Neuron (in vitro differentiated cells): ENCODE measurements around the gene KAT2A.

Source experiments
- H2AFZ ChIP-seq: one replicate; pipeline ENCODE4 v1.6.1; 2013; ENCODE audit warnings: low read depth, mild to moderate bottlenecking, inconsistent platforms, low read length, moderate library complexity
- H3K27me3 ChIP-seq: one replicate; pipeline ENCODE4 v1.6.1; 2013; ENCODE audit warnings: low read length; ENCODE audit not compliant: insufficient read depth
- H3K36me3 ChIP-seq: one replicate; pipeline ENCODE4 v1.6.1; 2013; ENCODE audit warnings: low read length; ENCODE audit not compliant: insufficient read depth
- H3K4me1 ChIP-seq: one replicate; pipeline ENCODE4 v1.6.1; 2013; ENCODE audit warnings: low read length; ENCODE audit not compliant: insufficient read depth
- H3K4me3 ChIP-seq: 2 replicates; pipeline ENCODE4 v1.5.1; 2013; ENCODE audit warnings: mild to moderate bottlenecking, low read length, moderate library complexity
- H3K9me3 ChIP-seq: one replicate; pipeline ENCODE4 v1.6.1; 2013; ENCODE audit warnings: low read length

The KAT2A gene

DNA sequence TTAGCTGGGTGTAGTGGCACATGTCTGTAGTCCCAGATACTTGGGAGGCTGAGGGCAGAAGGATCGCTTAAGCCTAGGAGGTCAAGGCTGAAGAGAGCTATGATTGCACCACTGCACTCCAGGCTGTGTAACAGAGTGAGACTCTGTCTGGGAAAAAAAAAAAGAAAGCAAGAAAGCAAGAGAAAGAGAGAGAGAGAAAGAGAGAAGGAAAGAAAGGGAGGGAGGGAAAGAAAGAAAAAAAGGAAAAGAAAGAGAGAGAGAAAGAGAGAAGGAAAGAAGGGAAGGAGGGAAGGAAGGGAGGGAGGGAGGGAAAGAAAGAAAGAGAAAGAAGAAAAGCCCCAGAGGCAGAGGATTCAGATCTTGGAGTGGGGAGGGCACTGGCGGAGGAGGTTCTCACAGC lies 15.2 kb downstream of the KAT2A start:
- Histone ChIP-seq H3K27me3 (peaks cover 13% of the 10 kb centered on the region), H3K4me3 (no peak overlapping the region), H3K4me1 (no peaks in the 10 kb centered on the region)

DNA sequence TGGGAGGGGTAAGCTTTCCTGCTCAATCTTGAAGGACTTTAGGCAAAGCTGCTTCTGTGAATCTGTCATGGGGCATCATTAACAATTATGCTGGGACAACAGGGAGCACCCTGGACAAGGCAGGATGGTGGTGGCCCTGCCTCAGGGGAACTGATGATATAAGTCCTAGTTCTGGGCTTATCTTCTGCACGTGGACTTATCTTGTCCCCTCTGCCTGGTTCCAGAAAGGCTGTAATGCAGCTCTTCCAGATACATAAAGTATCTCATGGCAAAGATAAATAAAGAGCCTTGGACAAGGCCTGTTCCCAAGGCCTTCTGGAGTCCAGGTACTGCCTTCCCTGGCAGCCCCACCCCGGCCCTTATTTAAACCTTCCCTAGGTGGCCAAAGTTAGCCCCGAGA lies 16.9 kb downstream of the KAT2A start:
- H3K4me1 ChIP-seq, result no peaks in the 10 kb centered on the region
- H2AFZ ChIP-seq, result no peak overlapping the region
- H3K9me3 ChIP-seq, result no peaks in the 10 kb centered on the region
- no peak overlapping the region for H3K4me3 ChIP-seq
- no peaks in the 10 kb centered on the region for H3K36me3 ChIP-seq
- peaks cover 22% of the 10 kb centered on the region for H3K27me3 ChIP-seq

More for the DNA sequence above, 15.2 kb downstream of the KAT2A start:
- H3K9me3 ChIP-seq, result no peaks in the 10 kb centered on the region
- no peaks in the 10 kb centered on the region for H3K36me3 ChIP-seq
- no peak overlapping the region for H2AFZ ChIP-seq

DNA sequence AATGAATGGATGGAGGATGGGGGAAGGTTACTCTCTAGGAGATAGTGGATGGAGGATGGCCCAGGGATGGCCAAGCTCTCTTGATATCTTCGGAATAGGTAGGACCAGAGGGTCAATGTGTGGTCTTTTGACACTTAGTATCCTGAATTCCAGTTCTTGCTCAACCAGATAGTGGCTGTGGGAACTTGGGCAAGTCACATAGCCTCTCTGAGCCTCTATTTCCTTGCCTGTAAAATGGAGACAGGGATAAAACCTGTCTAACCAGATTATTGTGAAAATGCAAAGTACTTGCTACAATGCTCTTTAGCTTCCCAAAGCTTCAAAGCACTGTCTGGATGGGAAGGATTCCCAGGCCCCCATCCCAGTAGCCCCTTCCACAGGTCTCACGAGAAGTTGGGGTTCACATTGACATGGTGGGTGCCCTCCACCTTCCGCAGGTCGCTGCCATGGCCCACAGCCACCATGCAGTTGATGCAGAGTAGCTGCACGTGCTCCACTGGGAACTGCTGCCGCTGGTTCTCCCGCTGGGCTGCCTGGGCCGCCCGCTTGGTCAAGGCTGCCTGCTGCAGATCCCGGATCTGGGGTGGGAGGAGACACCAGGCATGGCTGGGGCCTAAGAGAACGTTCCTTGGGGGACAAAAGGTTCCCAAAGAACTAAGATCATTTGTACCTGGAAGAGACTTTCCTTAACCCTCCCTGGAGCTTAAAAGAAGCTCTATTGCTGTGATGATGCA lies 17.8 kb downstream of the KAT2A start:
- Histone ChIP-seq H3K4me1 (peaks cover 7% of the 10 kb centered on the region), H3K36me3 (no peaks in the 10 kb centered on the region), H2AFZ (no peak overlapping the region), H3K9me3 (no peaks in the 10 kb centered on the region), H3K27me3 (peaks cover 30% of the 10 kb centered on the region), H3K4me3 (no peak overlapping the region)

DNA sequence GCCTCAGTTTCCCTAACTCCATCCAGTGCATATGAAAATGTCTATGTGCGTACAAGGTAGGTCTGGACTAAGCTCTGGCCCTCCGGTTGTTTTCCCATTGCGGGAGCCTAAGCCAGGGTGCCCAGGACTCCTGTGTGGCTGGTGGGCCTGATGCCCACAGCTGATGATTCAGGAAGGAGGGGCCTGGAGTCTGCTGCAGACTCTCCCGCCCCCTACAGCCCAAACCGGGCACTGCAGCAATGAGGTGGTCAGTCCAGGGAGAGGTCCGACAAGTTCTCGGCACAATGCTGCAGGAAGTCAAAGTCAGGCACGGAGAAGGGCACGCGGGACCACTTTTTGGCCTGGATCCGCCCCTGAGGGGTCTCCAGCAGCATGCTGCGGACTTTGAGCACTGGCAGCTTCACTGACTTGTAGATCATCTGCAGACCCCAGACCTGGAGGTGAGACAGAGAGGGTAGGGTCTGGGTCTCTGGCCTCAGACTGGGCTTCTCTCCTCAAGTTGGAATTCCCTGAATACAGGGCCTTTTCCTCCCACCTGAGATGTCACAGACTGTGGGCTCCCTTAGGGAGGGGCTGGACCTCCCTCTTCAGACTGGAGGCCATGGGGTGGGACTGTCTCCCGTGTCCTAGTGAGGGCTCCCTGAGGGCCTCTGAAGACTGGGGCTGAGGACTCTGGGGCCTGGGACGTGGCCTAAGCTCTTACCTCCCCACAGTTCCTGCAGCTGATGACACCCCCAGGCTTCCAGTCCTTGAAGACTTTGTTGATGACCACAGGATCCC lies 19.5 kb downstream of the KAT2A start:
- Histone ChIP-seq H3K4me3 (no peak overlapping the region), H3K27me3 (peaks cover 45% of the 10 kb centered on the region), H3K4me1 (peaks cover 12% of the 10 kb centered on the region), H3K36me3 (no peaks in the 10 kb centered on the region), H3K9me3 (no peaks in the 10 kb centered on the region), H2AFZ (no peak overlapping the region)

DNA sequence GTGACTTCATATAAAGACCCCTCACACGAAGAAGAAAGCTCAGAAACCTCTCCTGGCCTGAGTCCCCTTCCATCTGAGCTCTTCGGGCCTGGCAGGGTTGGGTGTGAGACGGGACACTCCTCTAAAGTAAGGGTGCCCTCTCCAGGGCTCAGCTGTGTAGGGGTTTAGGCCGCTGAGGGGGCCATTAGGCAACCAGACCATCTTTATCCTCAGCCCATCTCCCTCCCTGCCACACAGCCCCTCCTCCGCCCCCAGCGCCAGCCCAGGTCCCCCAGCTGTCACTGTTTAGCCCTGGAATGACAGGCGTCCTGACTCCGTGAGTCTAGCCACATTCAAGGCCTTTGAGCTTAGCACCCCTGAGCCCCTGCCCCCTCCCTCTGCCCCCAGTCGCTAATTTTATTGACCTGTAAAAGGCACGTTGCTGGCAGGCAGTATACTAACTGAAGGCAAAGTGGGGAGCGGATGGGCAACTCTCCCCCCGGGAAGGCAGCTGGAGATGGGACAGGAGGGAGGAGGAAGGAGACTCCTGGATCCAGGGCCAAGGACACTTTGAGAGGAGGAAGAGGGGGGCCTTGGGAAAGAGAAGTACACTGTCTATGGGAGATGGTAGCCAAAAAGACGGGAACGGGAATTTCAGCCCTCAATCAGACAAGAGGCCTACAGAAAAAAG lies 22.3 kb downstream of the KAT2A start:
- Histone ChIP-seq H3K9me3 (no peaks in the 10 kb centered on the region), H3K4me3 (no peak overlapping the region), H2AFZ (no peak overlapping the region), H3K36me3 (no peaks in the 10 kb centered on the region), H3K27me3 (peaks cover 52% of the 10 kb centered on the region), H3K4me1 (peaks cover 24% of the 10 kb centered on the region)

DNA sequence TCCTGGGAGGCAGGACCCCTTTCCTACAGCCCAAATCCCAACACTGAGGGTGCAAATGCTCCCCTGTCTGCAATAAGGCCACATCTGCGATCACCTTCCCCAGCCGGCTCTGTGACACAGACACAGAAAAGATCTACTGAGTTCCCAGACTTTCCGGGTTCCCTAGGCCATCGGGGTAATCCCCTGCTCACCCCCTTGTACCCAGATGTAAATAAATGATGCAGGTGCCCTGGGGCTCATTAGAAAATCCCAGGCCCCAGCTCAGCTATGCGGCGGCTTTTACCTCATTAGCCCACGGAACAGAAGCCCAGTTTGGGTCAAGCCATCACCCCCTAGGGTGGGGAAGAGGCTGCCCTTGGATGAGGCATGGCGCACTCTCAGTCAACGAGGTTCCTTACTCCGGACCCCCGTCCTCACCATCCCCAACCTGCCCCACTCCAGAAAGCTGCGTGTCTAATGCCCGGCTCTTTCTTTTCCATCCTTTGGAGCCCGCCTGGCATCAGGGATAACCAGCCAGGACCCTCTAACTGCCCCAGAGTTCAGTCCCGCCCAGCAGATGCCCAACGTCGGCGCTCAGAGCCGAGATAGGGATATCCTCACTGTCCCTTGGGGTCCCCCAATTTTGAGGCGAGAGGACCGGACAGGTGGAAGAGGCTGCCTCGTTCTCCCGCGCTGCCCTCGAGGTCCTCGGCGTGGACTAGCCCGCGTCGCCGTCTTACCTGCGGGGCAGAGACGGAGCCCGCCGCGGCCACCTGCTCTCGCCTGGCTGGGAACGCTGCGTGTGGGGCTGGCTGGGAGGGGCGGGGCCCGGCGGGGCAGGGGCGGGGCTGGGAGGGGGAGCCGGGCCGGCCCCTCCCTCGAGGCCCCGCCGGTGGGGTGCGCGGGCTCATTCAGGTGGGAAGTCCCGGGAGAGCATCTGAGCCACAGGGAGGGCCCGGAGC lies 23.2 kb downstream of the KAT2A start, which contains the start of gene ZNF385C:
Gene ZNF385C, minus strand, starts transcription at position 783 of the 941 bp plus-strand sequence. CDS start 35,417 bp downstream, outside the sequence.
- Histone ChIP-seq H2AFZ (no peak within 1 kb of the TSS), H3K27me3 (peaks cover 51% of the 10 kb centered on the region), H3K4me3 (no peak within 1 kb of the TSS), H3K9me3 (no peaks in the 10 kb centered on the region), H3K4me1 (peaks cover 24% of the 10 kb centered on the region), H3K36me3 (no peaks in the 10 kb centered on the region)

DNA sequence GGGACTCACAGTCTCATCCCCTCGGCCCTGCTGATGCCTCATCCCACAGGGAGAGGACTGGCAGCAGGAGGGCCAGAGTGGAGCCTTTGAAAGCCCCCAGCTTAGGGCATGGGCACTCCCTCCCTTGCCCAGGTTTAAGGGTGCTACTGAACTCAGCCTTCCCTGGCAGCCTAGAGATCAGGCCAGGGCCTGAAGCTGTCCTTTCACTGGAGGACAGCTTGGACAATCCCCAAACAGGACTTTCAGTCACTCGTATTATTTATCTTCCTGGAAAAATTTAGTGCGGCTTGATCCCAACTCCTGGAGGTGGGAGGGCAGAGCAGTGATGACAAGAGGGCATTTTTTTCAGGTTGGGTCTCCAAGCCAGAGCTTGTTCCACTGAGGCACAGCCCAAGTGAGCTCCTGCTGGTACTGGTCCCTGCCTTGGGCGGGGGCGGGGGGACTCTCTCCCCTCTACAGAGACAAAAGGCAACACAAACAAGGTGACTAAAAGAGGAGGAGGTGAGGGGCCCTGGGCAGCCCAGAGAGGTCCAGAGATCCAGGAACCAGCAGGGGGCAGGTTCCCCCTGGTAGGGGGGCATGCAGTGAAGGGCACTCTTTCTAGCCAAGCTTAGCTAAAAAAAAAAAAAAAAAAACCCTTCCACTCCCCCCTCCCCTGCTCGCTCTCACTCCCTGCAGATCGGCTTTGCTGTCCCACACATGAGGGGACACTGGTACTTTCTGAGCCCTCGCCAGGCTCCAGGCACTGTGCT lies 24.6 kb downstream of the KAT2A start:
- H3K9me3 ChIP-seq, result no peaks in the 10 kb centered on the region
- H3K27me3 ChIP-seq, result peaks cover 45% of the 10 kb centered on the region
- no peak overlapping the region for H3K4me3 ChIP-seq
- peaks cover 24% of the 10 kb centered on the region for H3K4me1 ChIP-seq
- H2AFZ ChIP-seq, result no peak overlapping the region
- H3K36me3 ChIP-seq, result no peaks in the 10 kb centered on the region

DNA sequence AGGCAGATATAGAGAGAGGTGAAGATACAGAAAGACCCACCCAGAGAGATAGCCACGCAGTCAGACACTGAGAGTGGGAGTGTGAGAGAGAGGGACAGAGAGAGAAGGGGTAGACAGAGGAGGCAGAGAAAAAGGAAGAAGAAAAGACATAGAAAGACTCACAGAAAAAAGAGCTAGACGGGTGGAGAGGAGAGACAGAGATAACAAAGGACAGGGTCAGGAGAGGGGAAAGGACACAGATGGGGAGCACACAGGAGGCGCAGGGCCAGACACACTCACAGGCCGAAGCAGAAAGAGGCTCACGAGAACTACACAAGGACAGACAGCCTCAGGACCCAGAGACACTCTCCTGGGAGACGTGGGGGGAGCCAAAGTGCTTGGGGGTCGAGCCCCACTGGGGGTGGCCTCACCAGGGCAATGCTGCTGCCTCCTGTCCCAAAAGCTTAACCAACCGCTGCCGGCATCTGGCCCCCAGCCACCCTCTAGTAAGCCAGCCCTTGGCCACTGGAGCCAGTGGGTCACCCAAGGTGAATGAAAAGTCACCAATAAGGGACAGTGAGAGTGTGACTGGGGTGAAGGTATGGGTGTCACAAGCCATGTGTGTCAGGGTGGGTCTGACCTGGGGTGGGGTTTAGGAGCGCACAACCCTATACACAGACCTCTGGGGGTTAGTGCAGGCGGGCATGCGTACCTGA lies 26.6 kb downstream of the KAT2A start:
- Histone ChIP-seq H3K9me3 (no peaks in the 10 kb centered on the region), H3K4me3 (no peak overlapping the region), H3K4me1 (peaks cover 24% of the 10 kb centered on the region), H3K27me3 (peaks cover 44% of the 10 kb centered on the region), H2AFZ (no peak overlapping the region), H3K36me3 (no peaks in the 10 kb centered on the region)

DNA sequence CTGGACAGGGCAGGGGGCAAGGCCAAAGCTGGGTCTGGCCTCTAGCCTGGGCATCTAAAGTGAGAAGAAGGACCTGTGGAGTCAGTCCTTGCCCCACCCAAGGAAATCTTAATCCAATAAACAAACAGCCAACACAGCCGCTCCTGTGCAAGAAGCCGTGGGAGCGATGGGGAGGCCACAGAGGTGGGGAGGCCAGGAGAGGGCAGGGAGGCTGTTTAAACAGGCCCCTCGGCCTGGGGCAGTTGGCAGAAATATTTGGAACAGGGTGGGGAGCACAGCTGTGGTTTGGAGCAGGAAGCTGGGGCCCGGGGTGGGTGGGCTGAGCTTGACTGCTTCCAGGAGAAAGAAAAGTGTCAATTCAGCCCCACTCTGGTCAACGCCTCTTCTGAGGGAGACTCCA lies 28.2 kb downstream of the KAT2A start:
- Histone ChIP-seq H3K27me3 (peaks cover 32% of the 10 kb centered on the region), H3K9me3 (no peaks in the 10 kb centered on the region), H3K4me1 (peaks cover 14% of the 10 kb centered on the region), H3K36me3 (no peaks in the 10 kb centered on the region), H3K4me3 (no peak overlapping the region), H2AFZ (no peak overlapping the region)

DNA sequence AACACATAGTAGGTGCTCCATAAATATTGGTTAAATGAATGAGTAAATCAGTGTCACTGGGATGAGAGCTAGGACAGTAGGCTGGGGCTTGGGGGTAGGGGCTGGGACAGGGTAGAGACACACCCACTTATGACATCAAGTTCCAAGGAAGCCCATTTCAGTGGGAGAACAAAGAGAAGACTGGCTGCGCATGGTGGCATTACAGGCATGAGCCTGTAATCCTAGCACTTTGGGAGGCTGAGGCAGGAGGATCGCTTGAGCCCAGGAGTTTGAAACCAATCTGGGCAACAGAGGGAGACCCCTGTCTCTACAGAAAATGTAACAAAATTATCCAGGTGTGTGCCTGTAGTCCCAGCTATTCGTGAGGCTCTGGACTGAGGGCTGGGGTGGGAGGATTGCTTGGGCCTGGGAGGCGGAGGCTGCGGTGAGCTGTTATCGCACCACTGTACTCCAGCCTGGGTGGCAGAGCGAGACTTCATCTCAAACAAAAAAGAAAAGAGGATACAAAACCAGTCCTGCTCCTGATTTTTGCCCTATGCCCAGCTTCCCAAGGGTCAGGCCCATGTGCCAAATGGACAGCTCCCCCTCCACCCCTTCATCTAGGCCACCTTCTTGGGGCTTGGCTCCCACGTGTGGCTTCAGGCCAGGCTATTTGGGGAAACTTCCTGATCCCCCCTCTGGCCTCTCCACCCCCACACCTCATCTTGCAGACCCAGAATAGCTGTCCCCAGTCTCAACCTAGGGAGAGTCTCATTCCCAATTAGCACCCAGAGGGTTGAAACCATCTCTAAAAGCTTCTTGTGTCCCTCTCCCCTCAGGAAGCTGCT lies 30.0 kb downstream of the KAT2A start:
- H3K4me3 ChIP-seq, result no peak overlapping the region
- no peaks in the 10 kb centered on the region for H3K9me3 ChIP-seq
- H3K4me1 ChIP-seq, result peaks cover 12% of the 10 kb centered on the region
- H2AFZ ChIP-seq, result no peak overlapping the region
- no peaks in the 10 kb centered on the region for H3K36me3 ChIP-seq
- H3K27me3 ChIP-seq, result peaks cover 17% of the 10 kb centered on the region

DNA sequence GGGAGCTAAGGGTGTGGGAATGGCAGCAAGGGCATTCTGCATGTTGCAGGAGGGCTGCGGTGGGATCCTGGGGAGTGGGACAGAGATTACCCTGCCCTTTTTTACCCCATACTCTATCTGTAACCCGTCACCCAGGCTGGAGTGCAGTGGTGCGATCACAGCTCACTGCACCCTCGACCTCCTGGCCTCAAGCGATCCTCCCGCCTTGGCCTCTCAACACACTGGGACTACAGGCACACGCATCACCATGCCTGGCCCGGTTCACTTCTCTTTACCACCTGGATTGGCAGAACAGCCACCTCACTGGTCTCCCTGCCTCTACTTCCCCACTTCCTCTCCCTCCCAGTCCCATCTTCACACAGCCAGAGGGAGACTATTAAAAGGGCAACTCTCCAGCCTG lies 32.4 kb downstream of the KAT2A start:
- H3K4me3 ChIP-seq, result no peak overlapping the region
- H3K36me3 ChIP-seq, result no peaks in the 10 kb centered on the region
- no peaks in the 10 kb centered on the region for H3K9me3 ChIP-seq
- H3K27me3 ChIP-seq, result peaks cover 10% of the 10 kb centered on the region
- no peak overlapping the region for H2AFZ ChIP-seq
- no peaks in the 10 kb centered on the region for H3K4me1 ChIP-seq
